GM12892 (cell line): ENCODE measurements around the gene TUBGCP3.

Experiments
- POLR2A ChIP-seq: IDR thresholded peaks from 2 replicates; pipeline ENCODE4 v1.6.1; 2011; ENCODE audit warnings: low read depth, low read length, control low read depth
- POLR2AphosphoS5 ChIP-seq: IDR thresholded peaks from 2 replicates; pipeline ENCODE4 v1.6.1; 2011; ENCODE audit warnings: low read depth, low read length, control low read depth
- TAF1 ChIP-seq: IDR thresholded peaks from 2 replicates; pipeline ENCODE4 v1.6.1; 2011; ENCODE audit warnings: low read depth, mild to moderate bottlenecking, control low read depth, low read length, borderline replicate concordance

GRCh38 chr13:112624602-112625430, 36.9 kb upstream of the TUBGCP3 start:
- TF ChIP-seq TAF1 (no peak), POLR2AphosphoS5 (no peak), POLR2A (no peak)
